Left renal cortex interstitium (tissue), 4 donors: ENCODE results near the gene NKX3-2. TPM values are rescaled to one million over a fixed set of nuclear protein-coding genes. Genes with fewer than 3 reads are reported as not detected.

Experiments
- DNase-seq, 4 donors: peaks; one replicate each; pipeline ENCODE4 v3.0.0-alpha.2; 2013; ENCODE audit warnings: low read depth in 4 of 4, low spot score in 2 of 4, missing footprints in 1 of 4
- polyA plus RNA-seq, 4 donors: library from polyadenylated mRNA; unstranded; fragments of 120-200 nt; gene quantifications; one replicate each; pipeline ENCODE4 v1.2.1, GENCODE V29; 2013; ENCODE audit not compliant: insufficient read length in 4 of 4

The NKX3-2 gene
- polyA plus RNA-seq, 4 donors, result 0.04 to 0.06 TPM; not detected in 2

DNA sequence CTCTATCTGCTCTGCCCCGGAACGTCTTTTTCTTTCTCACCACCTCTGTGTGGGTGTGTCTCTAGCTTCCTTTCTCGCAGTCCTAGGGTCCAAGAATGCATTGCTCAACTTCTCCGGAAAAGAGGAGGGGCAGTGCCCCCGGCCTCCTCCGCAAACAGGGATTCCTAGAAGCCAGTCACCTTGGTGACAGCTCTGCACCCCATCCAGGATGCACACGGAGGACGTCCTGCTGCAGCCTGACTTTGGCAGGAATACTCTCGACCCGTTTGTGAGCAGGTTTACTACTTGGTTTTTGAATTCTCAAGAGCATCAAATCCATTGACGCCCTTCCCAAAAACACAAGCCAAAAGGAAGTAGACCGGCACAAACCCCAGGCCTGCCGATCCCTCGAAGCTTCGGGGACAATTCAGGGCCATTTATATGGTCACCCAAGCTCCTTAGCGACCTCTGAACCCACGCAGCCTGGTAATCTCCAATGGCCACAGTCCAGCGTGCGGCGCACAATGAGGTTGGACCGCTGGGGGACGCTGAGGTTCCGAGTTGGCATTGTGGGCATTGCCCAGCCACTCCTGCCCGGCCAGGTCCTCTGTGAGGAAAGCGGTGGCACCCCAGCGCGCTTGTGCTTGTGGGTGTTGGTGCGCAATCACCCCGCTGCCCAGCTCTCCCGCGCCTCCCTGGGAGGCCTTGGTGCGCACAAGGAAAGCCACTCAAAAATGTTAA is 9.8 kb downstream of the NKX3-2 start:
- DNase-seq, result no peak

DNA sequence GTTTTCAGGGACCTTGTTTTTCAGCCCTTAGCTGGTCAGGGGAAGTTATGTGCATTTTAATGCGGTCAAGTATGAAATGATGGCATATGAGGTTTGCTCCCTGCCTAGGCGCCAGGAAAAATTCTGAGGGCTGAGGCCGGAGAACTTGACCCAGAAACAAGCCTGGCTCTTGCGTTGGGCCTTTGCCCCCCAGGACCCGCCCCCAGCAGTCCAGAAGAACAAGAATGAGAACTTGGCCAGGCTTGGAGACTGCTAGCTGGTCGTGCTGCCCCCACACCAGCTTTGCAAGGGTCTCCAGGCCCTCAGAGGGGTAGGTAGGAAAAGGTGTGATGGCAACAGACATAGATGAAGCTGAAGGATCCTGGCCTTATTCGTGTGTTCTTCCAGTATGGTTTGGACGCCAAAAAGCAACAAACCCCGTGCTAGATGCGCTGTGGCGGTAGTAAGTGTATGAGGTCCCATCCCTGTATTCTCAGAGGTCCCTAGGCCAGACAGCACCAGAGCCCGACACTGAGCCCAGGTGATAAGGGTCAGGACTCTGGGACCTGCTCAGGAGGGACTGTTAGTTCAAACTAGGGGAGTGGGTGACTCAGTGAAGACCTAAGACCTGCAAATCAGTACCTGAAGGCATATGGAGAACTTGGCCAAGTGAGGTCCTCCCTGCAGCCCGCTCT is 10.5 kb downstream of the NKX3-2 start:
- no peak for DNase-seq

DNA sequence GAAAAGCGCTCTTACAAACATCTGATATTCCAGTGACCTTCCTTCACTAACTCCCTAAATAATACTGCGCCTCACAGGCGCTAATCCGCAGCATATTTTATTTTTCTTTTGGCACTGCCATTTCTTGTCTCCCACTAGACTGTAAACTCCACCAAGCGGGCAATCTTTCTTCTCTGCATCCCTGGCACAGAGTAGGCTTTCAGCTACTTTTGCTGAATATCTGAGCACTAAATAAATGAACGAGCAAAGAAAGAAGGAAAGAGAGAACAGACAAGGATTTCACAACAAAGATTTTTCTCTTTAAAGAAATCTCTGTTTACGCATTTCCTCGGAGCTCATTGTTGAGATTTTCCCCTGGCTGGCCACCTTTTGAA is 12.7 kb downstream of the NKX3-2 start:
- no peak for DNase-seq

DNA sequence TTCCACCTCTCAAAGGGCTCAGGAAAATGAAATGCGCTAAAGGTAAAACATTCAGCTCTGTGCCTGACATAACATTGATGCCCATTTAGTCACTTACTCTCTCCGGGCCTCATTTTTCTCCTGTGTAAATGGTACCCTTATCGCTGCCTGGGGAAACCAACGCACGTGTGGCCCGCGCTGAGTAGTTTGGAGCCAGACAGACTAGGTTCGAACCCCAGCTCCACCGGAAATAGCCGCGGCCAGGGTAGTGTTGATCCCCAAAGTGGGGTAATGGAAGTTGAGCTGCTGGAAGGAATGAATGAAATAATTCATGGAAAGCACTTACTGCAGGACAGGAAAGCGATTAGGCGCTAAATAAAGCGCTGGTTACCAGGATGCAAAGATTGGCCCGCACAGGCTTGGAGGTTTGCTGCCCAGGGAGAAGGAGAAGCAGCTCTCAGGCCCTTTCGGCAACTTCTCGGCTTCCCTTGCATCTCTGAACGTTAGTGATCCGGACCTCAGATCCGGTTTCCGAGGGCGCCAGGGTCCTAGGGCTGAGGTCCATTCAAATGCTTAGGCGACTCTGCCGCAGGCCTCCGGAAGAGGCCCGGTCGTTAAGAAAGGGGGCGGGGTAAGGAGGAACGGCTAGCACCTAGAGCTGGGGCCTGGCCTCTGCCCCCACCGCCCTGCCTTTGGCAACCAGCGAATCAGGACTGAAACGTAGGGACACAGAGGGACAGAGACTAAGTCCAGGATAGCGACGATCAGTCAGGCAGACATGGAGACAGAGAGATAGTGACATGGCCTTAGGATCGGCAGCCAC is 13.3 kb downstream of the NKX3-2 start:
- DNase-seq, result no peak

DNA sequence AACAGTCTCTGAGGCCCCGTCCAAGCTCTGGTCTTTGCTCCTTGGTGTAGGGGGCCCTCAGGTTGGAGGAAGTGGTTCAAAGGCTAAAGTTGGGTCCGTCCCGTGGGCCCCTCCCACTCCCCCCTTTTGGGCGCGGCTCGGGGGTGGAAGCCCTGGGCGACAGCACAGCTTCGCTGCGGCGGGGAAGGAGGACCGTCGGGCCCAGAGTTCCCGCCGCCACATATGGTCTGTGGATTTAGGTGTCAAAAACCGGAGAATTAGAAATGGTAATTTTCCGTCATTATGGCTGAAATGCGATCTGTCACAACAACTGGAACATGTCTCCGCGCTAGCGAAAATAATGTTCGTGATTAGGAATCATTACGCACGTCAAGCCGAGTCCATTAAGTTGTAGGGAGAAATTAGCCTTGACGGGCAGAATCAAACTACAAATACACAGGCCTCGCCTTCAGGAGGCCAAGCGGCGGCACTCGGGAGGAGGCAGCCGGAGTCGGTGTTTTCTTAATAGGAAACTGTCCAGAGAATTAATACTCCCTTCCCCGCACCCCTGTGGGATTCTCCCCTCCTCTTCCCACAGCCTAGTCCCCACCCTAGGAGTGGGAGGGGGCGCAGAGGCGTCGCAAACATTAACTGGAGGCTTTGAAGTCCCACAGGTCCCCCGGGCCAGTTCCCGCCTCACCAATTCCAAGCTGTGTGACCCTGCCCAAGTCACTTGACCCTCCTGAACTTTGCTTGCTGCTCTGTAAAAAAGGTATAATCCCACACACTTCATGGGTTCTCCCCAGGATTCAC is 15.0 kb downstream of the NKX3-2 start:
- no peak for DNase-seq

DNA sequence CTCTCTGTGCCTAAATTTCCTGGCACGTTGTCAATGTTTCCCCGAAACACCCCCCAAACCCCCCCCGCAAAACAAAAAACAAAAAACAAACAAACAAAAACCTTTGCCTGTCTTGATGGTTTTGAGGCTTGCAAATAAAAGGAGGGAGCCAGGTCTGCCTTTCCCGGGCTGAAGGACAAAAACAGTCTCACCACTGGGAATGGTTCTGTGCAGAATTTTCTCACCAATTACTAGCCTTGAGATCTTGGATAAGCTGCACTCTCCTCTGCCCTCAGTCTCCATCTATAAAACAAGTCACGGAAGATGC is 15.5 kb downstream of the NKX3-2 start:
- no peak for DNase-seq

DNA sequence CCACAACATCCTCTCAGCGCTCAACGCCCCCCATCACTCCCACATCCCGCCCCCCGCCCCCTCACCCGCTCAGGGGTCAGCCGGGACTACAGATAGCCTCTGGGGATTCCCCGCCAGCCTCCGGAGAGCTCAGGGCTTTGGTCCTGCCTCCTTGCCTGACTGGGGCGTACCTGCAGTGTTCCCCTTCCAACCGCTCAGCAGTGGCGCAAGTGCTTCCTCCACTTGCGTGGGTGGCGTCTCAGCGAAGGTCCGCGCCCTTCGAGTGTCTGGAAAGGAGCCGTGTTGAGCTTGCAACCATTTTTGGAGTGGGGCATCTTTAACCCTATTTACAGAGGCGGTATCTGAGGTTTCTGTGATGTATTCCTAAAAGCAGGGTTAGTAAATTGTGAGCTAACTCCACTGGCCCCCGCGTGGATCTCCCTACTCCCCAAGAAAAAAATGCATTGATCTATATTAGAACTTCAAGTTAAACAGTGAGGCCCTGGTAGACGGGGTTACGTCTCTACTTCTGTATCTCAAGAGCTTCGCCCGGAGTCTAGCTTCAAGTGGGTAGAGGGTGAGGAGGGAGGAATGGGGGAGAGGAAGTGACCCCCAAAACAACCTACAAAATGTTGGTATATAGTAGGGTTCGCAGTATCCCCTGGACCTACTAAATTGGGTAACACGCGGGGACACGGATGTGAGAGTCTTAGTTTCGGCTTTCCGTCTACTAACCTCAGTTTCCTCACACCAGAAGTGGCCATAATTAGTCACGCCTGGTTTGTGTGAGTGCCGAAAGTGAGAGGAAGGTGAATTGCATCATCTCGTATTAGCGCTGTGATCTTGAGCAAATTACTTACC is 16.1 kb downstream of the NKX3-2 start:
- DNase-seq, result no peak

DNA sequence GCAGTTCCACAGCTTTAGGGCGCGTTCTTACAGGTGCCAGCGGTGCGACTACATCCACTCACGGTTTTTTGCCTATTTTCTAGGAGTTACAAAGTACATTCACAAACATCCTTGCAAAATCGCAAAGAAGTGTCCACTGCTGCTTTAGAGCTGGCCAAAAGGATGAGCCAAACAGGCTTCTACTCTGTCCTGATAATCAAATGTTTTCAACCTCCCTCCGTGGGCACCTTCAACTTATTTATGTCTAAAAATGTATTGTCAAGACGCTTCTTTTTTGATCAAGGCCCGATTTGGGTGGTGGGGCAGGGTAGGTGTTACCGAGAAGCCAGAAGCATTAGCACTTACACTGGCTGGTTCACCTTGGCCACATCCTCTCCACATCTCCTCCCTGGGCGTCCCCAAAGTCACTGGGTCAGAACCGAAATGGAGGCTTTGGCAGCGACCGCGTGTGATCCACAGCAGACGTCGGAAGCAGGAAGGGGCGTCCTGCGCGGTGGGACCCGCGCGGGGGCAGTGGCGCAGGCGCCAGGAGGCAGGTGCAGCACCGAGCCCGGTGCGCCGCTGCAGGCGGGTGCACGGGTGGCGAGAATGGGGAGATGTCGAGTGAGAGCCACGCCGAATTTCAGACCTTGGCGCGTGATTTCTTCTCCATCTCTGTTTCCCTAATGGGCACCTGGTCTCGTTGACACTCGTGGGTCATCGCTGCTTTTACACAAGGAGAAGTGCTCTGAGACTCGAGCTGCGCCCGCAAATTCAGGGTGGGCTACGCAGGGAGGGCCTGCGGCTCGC is 16.9 kb downstream of the NKX3-2 start:
- no peak for DNase-seq

DNA sequence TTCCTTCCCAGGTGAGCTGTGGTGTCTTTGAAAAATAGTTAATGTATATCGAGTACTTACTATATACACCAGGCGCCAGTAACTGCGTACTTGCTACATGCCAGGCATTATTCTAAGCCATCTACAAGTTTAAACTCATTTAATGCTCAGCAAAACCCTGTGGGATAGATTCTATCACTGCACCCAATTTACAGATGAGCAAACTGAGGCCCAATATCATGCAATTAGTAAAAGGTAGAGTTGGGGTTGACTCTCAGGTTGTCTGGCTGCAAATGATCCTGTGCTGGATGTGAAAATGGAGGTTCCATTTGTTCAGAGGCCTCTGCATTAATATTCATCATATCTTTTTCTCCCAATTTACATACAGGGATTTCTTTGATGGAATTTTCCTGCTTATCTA is 17.6 kb downstream of the NKX3-2 start:
- no peak for DNase-seq

DNA sequence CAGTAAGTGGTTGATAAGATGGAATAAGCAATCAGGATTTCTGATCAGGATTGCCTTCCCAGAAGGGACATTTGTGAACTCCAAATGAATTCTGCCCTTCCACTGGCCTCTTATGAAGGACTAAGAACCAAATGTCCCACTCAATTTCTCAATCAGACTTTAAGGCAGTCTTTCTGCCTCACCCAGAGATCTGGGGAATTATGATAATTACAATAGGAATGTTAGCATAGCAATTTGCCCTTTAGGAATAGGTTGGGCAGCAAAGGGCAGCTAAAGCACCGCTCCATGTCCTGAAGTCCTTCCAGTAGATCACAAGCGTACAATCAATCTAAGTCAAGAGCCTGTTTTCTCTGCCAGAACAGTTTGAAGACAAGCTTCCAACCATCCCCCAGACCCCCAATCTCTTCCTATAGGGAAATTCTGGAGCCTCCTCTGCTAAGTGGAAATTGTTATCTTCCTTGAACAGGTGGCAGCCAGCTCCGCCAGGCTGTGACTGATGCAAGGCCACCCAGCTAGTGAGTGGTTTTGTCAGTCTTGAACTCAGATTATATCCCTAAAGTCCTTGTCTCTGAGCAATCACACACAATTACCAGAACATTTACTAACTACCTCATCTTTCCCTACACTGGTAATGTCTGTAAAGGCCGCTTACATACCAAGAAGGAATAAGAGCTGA is 18.6 kb downstream of the NKX3-2 start:
- DNase-seq, result no peak

DNA sequence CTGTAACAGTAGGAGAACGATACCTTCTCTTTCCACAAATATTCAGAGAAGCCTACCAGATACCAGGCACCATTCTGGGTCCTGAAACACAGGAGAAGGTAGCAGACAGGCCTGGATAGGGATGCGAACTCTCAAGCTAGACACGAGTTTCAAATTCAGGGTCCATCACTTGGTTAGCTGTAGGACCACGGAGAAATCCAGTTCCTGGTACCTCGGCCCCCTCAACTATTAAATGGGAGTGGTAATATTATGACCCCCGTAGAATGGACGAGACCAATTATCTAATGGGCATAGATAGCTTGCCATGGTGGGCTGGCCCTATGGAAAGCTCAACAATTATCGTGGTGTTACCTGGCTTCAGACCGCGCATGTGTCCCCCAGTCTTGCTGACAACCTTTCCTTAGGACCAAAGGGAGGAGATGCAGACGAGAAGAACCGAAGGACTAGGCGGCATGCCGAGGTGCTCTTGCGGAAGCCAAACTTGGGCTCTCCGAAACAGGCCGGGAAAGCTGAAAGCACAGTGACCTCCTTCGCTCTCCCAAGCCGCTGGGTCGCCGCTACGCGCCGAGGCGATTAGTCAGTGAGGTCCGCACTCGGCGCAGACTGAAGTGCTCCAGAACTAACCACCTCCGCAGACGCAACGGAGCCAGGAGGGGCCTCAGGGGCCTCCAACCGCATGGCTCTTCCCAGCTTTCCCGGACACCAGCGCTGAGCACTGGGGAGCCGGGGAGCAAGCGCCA is 19.6 kb downstream of the NKX3-2 start:
- no peak for DNase-seq

DNA sequence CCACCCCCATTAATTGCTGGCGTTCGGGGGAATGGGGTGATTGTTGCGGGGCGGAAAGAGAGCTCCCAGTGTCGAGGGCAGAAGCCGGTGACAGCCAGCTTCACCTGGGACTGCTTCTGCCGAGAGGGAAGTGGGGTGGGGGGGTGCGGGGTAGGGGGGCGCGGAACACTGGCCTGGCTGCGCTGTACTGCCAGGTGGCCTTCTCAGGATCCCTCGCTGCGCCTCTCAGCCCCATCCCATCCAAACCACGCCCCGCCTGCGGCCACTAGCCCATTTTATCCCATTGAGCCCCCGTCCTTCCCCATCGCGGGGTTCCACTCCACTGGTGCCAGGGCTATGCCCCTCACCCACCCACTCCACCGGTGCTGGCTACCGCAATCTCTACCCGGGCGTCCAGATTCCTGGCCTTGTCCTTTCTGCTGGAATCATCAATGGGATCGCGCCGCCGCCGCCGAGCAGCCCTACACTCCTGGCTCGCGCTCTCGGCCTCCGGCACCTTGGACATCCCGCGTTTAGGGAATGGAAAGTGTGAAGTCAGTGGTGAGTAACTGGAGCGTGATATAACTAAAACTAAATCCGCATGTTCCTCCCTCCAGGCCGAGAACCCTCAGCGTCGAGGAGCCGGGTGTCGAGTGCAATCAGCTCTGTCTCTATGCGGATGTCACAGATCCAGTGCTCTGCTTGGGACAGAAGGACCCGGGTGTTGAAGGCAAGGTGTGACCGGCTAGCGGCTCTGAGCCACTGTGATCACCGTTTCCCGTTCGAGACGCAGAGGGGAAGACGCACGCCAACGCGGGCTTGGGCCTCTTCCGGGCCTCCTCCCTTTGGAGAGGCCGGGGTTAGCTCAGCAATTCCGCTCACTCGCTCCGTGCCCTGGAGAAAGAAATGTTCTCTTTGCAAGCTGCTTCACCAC is 20.5 kb downstream of the NKX3-2 start:
- DNase-seq, result no peak

DNA sequence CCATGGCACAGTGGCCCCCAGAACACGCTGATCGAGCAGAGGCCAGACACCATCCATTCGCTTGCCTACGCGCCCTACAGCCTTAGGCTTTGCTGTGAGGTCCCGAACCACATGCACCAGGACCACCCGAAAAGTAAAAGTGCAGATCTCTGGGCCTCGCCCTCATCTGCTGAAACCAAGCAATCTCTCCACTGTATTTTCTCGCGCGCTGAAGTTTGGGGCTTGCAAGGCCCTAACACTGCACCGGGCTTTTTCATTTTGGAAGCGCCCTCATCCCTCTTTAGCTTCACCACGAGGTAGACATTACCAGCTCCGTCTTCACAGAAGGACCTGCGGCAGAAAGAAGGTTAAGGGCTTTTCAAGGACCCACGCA is 21.2 kb downstream of the NKX3-2 start:
- no peak for DNase-seq

DNA sequence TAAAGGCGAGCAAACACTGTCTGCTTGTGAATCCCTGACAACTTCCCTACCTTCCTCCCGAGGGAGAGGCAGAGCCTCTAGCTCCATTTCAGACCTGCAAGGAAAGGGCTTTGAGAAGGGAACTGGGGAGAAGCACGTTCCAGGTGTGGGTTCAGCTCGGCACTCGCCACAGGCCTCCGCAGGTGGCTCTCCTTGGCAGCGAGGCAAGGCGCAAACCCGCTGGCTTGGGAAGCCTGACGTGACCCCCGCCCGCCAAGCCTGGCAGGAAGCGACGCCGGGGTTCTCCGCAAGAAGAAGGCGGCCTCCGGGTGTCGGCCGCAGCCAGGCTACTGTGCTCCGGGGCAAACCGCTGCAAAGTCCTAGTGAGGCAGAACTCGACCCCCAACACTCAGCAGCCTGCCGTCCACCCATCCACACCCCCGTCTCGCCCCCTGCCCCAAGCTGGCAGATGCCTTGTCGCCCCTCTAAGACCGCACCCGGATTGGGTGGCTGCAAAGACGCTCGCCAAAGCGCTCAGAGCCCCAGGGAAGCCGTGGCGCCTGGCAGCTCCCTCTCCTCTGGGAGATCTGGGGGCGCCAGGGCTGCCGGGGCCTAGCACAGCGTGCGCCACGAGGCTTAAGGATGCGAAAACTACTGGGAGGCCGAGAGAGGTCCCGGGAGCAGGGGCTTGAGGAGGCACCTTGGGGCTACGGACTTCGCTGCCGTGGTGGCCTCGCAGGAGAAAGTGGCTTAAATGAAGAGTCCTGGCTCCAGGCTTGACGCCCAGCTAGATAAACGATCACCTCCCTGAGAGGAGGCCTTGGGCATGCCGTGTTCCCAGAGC is 21.8 kb downstream of the NKX3-2 start:
- no peak for DNase-seq

DNA sequence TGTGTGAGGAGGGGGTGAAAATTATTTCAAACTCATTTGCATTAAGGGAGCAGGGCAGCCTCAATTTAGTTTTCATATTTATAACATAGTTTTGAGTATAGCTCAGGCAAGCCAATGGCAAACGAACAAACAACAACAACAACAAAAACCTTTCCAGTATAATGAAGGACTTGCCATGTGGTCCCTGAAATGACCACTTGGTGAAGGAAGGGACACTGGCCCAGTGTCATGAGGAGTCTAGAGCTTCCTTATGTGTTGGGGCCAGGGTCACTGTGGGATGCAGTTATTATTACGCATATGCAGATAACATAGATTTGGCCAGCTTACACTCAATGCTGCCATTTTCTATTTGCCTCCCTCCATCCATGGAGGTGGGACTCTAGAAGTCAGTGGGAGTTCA is 23.3 kb downstream of the NKX3-2 start:
- DNase-seq, result no peak

DNA sequence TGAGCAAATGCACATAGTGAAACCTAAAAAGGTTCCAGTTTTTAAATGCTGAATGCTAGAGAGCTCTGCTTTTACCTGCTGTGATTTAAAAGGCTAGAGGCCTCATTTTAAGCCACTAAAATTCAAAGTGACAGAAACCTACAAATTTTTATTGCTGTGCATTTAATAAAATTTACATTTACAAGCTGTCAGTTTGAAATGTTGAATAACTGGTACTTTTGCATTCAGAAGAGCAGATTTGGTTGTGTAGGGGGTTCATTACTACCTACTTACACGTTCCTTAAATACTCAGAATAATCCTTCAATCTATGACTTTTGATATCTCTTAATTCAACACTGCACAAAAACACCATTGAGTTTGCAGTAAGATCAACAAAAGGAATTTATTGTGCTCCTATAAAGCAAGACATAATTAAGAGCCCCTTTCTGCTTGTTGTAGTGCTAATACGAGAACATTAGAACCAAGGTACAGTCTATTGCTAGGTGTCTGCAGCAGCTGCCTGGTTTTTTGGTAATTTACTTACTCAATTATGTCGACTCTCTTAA is 27.9 kb downstream of the NKX3-2 start:
- DNase-seq, result no peak
